Activated T-cell treated with anti-CD3 and anti-CD28 coated beads for 24 hours (primary cell): ENCODE measurements around the gene SLC39A13.

Experiments
- DNase-seq: peaks from one replicate; pipeline ENCODE4 v3.0.0-alpha.2; 2020; ENCODE audit warnings: low read depth

Gene SLC39A13

DNA sequence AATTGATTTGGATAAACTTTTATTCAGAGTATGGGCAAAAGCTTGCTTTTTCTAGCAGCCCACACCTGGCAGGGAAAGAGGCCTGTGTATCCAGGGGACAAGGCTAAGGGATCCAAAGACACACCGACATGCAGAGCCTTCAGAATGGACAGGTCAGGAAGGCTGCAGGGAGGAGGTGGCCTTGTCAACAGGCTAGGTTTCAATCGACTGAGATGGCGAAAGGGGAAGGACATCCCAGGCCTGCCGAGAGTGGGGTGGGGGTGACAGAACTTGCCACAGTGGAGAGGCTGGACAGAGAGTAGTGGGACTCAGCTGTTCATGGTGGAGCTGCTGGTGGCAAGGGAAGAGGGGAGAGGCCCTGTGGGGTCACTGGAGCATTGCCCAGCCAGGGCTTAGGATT lies 5.3 kb upstream of the SLC39A13 start:
- DNase-seq = no peak

GRCh38 chr11:47403571-47403970 lies 4.8 kb upstream of the SLC39A13 start:
- no peak for DNase-seq

- no peak for DNase-seq
These were observed 1.3 kb upstream of the SLC39A13 start for GRCh38 chr11:47406896-47407745.

DNA sequence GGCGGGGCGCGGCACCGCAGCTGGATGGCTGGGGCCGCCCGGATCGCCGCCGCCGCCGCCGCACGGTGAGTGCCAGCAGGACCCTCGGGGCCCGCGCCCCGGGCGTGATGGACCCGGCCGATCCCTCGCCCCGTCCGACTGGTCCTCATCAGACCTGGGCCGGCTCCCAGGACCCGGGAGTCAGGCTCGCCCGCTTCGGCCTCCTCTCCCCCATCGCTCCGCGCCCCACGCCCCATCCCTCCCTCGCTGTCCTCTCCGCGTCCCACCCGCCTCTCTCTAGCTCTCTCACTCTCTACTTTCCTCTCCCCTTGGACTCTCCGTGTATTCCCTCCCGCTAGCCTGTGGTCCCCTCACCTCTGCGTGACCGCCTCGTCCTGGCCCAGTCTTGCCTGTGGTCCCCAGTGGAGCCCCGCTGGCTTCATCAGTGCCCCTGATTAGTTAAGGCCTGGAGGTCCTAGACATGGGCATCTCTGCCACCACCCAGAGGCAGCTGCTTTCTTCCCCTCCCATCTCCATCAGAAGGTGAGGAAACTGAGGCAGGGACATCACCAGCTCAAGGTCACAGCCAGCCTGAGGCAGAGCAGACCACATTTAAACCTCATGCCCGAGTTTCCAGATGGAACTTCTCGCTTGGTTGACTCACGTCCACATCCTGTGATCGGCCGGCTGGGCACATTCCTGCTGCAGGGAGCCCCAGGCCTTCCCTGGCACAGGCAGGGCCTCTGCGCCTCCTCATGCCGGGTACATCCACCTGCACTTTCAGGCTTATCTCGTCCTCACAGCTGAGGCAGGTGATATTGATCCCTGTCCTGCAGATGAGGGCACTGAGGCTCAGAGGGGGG lies 429 bp downstream of the SLC39A13 start:
- no peak for DNase-seq

DNA sequence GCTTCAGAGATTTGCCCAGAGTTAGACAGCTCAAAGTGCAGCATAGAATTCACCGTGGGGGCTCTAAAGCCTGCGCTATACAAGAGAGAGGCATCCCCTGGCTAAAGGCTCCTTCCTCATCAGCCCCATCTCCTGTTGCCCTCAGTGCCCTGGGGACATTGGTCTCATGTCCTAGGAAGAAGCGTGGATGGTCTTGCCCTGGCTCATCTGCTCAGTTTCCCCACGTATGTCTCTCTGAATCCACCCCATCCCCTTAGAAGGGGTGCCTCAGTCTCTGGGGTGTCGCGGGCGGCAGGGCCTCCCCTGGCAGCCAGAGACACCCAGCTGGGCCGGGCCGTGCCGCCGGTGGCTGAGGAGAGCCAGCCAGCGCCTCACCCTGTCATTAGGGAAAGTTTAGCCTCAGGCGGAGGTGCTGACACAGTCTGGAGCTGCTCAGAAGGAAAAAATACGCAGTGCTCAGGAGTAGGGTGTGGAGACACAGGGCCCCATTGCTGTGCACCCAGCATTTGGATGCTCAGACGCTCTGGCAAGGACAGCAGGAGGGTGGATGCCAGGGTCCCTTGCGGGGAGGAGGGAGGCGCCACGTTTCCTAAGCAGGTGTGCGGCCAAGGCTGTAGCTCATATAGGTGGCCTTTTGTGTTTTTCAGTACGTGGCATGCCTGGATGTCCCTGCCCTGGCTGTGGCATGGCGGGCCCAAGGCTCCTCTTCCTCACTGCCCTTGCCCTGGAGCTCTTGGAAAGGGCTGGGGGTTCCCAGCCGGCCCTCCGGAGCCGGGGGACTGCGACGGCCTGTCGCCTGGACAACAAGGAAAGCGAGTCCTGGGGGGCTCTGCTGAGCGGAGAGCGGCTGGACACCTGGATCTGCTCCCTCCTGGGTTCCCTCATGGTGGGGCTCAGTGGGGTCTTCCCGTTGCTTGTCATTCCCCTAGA lies 1.3 kb downstream of the SLC39A13 start:
- no peak for DNase-seq

DNA sequence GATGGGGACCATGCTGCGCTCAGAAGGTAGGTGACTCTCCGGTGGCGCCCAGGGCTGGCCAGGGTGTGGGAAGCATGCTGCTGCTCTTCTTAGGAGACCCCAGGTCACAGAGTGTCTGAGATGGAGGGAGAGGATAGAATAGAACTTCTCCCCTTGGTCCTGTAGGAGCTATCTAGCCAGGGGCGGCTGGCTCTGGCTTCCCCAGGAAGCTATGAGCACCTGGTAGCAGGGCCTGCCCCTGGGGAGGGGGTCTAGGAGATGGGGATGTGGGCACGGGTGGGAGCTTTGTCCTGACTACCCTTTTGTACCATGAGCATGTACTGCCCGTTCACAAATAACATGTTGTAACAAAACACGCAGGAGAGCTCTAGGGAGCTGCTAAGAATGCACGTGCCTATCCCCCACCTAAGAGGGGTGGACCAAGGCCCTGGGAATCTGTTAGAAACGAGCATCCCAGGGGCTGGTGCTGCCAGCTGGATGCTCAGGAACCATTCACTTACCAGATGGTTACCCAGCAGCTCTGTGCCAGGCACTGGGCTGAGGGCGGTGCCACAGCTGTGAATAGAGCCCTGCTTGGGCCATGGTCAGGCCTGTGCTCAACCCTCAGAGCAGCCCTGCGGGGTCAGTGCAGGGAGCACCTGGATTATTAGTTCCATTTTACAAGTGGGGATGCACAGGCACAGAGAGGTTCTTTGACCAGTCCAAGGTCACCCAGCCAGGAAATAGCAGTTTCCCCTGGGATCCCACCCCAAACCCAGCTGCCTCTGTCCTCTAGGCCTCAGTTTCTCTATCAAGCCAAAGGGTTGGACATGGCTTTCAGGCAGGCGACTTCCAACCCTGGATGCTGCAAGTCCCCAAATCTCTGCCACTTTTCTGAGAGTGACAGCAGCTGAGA lies 2.2 kb downstream of the SLC39A13 start:
- no peak for DNase-seq

GRCh38 chr11:47411884-47412746 lies 3.7 kb downstream of the SLC39A13 start:
- DNase-seq = no peak

DNA sequence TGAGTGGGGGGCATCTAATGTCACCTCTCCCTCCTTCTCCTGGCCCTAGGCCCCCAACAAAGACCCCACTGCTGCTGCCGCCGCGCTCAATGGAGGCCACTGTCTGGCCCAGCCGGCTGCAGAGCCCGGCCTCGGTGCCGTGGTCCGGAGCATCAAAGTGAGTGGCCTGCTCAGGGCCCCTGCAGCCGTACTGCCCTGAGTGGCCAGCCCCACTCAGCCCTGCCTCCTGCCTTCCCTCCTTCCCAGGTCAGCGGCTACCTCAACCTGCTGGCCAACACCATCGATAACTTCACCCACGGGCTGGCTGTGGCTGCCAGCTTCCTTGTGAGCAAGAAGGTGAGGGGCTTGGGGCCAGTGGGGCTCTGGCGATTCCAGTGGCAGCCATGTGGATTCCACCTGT lies 5.0 kb downstream of the SLC39A13 start:
- no peak for DNase-seq

- DNase-seq = no peak
These were observed 5.7 kb downstream of the SLC39A13 start for GRCh38 chr11:47413908-47414684.

DNA sequence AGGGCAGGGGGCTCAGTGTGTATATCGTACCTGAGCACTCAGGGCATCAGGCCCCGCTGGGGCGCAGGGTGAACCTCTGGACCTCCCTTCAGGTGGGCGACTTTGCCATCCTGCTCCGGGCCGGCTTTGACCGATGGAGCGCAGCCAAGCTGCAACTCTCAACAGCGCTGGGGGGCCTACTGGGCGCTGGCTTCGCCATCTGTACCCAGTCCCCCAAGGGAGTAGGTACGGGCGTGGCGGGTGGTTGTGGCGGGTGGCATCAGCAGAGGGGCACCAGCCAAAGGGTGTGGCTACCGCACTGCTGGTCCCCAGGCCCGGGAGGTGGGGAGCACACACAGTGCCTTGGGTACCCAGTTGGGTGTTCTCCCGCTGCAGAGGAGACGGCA lies 6.3 kb downstream of the SLC39A13 start:
- DNase-seq = no peak

DNA sequence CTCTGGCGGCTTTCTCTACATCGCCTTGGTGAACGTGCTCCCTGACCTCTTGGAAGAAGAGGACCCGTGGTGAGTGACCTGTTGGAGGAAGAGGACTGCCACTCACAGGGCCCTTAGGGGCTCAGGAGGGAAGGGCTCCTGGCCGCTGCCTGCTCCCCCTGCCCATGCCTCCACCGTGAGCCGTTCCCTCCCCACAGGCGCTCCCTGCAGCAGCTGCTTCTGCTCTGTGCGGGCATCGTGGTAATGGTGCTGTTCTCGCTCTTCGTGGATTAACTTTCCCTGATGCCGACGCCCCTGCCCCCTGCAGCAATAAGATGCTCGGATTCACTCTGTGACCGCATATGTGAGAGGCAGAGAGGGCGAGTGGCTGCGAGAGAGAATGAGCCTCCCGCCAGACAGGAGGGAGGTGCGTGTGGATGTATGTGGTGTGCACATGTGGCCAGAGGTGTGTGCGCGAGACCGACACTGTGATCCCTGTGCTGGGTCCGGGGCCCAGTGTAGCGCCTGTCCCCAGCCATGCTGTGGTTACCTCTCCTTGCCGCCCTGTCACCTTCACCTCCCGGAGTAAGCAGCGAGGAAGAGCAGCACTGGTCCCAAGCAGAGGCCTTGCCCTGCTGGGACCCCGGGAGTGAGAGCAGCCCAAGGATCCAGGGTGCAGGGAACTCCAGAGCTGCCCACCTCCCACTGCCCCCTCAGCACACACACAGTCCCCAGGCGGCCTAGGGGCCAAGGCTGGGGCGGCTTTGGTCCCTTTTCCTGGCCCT lies 6.9 kb downstream of the SLC39A13 start:
- DNase-seq = no peak

GRCh38 chr11:47415949-47416472 lies 7.6 kb downstream of the SLC39A13 start:
- no peak for DNase-seq

DNA sequence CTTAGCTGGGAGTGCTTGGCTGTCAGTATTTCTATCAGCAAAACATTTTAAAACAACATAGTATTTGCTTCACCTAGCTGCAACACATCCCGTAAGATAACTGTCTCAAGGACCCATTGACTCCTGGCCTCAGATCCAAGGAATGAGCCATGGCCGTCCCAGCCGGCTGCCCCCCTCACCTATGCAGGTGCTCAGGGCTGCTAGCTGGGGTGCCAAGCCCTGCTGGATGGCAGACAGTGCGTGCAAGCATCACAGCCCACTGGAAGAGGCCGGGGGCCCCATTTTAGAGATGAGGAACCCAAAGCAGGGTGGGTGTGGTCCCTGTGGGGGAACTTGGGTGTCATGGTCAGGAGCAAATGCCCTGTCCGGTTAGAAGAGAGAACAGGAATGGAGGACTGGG lies 9.3 kb downstream of the SLC39A13 start:
- DNase-seq = no peak

DNA sequence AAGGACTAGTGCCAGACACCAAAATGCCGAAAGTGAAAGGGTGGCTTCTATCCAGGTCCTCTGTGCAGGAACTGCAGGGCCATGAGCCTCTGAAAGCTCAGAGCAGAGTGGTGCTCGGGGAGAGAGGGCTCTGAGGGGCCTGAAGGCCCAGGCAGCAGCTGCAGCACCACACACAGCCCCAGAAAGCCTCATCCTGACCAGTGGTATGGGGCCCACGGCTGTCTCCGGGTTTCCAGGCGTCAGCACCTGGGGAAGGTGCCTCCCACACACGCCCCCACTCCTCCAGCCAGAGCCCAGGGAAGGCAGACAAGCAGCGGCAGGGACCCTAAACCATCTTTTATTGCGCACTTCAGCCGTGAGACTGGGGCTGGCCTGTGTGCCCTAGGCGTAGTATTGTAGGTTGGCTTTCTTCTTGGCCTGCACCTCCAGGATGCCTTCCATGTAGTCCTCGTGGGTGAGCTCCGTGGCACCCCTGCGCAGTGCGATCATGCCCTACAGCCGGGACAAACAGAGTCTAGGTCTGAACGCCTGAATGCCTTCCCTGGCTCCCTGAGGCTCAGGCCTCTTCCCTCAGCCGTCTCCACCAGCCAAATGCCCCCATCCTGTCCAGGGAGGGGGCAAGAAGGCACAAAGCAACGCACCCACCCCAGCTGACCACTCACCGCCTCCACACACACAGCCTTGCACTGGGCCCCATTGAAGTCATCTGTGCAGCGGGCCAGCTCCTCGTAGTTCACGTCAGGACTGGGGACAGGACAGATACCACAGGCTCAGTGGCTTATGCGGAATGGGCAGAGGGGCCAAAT lies 10.3 kb downstream of the SLC39A13 start:
- DNase-seq = no peak

- DNase-seq = no peak
These were observed 17.2 kb downstream of the SLC39A13 start for GRCh38 chr11:47425611-47426010.

DNA sequence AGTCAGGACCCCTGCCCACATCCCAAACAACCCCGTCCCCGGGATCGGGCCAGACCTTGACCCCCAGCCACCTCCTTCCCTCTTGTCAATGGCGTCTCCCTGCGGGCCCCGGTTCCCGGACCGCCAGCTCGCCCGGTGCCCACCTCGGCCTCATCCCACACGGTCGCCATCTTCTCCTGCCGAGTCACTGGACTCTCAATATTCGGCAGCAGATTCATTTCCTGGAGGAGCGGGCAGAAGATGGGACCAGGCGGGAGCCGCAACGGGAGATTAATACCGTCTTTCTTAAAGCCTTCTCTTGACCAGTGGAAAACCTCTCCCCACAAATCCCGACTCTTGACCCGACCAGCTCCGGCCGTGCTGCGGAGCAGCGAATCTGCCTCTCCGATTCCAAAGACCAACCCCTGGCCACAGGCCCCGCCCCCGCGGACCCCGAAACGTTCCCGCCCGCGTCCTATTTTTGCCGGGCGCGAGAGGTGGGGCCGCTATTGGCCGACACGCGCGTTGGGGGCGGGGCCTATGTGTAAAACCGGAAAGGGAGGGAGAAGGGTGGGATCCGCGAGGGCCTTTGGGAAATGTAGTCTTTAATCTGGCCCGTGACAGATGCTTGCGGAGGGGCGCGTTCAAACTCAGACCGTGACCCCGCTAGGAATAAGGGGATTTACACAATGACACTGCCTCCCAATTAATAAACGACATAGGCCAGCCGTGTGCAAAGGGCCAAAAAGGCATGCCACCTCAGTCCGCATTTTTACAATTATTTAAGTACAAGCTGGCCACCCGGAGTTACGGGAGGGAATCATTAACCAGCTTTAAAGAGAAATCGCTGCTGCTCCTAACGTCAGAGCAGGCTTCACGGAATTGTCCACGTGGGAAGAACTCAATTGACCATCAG lies 17.9 kb downstream of the SLC39A13 start, which contains the start of gene PSMC3:
TSS of gene PSMC3 (minus strand) at position 378 of the 895 bp plus-strand sequence. CDS start at position 218, 160 bp downstream.
- DNase-seq = peak; percentile 99
